Heart left ventricle (tissue), 13 donors: ENCODE measurements around the gene CCM2.

ENCODE experiments used
- CTCF ChIP-seq, 12 donors: fragments of 200-600 bp; sonication (generic) in 4 of 12; IDR thresholded peaks; one replicate each; pipeline versions ENCODE4 v1.5.0 to v1.8.0; 2018 to 2022; ENCODE audit warnings: antibody characterized with exemption in 12 of 12, mild to moderate bottlenecking in 5 of 12
- POLR2A ChIP-seq, 2 donors: fragments of 450-650 bp; IDR thresholded peaks; one replicate each; pipeline ENCODE4 v1.6.1; 2017; ENCODE audit warnings: antibody characterized with exemption in 2 of 2, mild to moderate bottlenecking in 2 of 2, moderate library complexity in 2 of 2
- donor health status: ischemic (EF 13 %, LVEDD 7.1; RV severe dilation, severe dysfunction).
- donor health status: DM: no; HTN: yes; CAD: no.
- donor health status: DM: no; HTN: no; CAD: no.
- donor health status: ischemic (EF 25% LVEDD 6.9; RV normal size, moderate dysfunction).
- donor health status: ischemic (EF 25% LVEDD 5.7; RV mildly dilated, moderate dysfunction).
- donor health status: ischemic (EF 35%, LVEDD 5.7; RV mildly dilated, moderate dysfunction).
- donor health status: nonischemic (EF 11% LVEDD 7.7; RV severe dilation, severe dysfunction).
- donor health status: DM: yes; HTN: yes; CAD: no.
- donor health status: PGD.
- donor health status: ischemic (EF 29% LVEDD 5.4; RV normal size, mild dysfunction).
- donor health status: nonischemic (EF 23%, LVEDD 6.1; RV moderate dilation, normal function).

- TF ChIP-seq CTCF (IDR thresholded peaks at IDR 0.05) = no peak
- no peak for TF ChIP-seq POLR2A (IDR thresholded peaks at IDR 0.05)
These were observed 105.7 kb downstream of the CCM2 start for GRCh38 chr7:45105588-45106188.
